WERI-Rb-1 (cell line): ENCODE measurements around the gene CCDC88B.

Experiments
- DNase-seq: peaks from one replicate; pipeline ENCODE4 v3.0.0-alpha.2; 2020
- H3K27ac ChIP-seq: fragments of 250-450 bp; sonication (Bioruptor Pico); 2 replicates; pipeline ENCODE4 v1.5.1; 2020; ENCODE audit warnings: mild to moderate bottlenecking, moderate library complexity
- H3K27me3 ChIP-seq: fragments of 250-450 bp; sonication (Bioruptor Pico); 2 replicates; pipeline ENCODE4 v1.5.1; 2021; ENCODE audit warnings: mild to moderate bottlenecking, low read depth, moderate library complexity; ENCODE audit not compliant: insufficient read depth, severe bottlenecking
- H3K36me3 ChIP-seq: fragments of 250-450 bp; sonication (Bioruptor Pico); 2 replicates; pipeline ENCODE4 v1.5.1; 2020; ENCODE audit warnings: mild to moderate bottlenecking, moderate library complexity
- H3K4me3 ChIP-seq: 2 replicates; pipeline ENCODE4 v1.5.1; 2011; ENCODE audit warnings: low read depth, mild to moderate bottlenecking, control low read depth, low read length
- H3K9me3 ChIP-seq: fragments of 250-450 bp; sonication (Bioruptor Pico); 2 replicates; pipeline ENCODE4 v1.5.1; 2021; ENCODE audit warnings: mild to moderate bottlenecking, moderate library complexity; ENCODE audit not compliant: severe bottlenecking
- TF ChIP-seq, protein P1 (sequence below): IDR thresholded peaks from 2 replicates; pipeline ENCODE4 v1.5.1; 2011; ENCODE audit warnings: low read depth, mild to moderate bottlenecking, control low read depth, inconsistent platforms, low read length

The CCDC88B gene

GRCh38 chr11:64334764-64335735 lies 5.0 kb upstream of the CCDC88B start:
- no peaks in the 10 kb centered on the region for H3K9me3 ChIP-seq
- TF ChIP-seq, protein P1, sequence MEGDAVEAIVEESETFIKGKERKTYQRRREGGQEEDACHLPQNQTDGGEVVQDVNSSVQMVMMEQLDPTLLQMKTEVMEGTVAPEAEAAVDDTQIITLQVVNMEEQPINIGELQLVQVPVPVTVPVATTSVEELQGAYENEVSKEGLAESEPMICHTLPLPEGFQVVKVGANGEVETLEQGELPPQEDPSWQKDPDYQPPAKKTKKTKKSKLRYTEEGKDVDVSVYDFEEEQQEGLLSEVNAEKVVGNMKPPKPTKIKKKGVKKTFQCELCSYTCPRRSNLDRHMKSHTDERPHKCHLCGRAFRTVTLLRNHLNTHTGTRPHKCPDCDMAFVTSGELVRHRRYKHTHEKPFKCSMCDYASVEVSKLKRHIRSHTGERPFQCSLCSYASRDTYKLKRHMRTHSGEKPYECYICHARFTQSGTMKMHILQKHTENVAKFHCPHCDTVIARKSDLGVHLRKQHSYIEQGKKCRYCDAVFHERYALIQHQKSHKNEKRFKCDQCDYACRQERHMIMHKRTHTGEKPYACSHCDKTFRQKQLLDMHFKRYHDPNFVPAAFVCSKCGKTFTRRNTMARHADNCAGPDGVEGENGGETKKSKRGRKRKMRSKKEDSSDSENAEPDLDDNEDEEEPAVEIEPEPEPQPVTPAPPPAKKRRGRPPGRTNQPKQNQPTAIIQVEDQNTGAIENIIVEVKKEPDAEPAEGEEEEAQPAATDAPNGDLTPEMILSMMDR: no peak
- no peak overlapping the region for H3K4me3 ChIP-seq
- H3K27me3 ChIP-seq: no peaks in the 10 kb centered on the region
- DNase-seq: peak; percentile 97
- H3K27ac ChIP-seq: peak overlapping the region; percentile 40
- no peaks in the 10 kb centered on the region for H3K36me3 ChIP-seq

DNA sequence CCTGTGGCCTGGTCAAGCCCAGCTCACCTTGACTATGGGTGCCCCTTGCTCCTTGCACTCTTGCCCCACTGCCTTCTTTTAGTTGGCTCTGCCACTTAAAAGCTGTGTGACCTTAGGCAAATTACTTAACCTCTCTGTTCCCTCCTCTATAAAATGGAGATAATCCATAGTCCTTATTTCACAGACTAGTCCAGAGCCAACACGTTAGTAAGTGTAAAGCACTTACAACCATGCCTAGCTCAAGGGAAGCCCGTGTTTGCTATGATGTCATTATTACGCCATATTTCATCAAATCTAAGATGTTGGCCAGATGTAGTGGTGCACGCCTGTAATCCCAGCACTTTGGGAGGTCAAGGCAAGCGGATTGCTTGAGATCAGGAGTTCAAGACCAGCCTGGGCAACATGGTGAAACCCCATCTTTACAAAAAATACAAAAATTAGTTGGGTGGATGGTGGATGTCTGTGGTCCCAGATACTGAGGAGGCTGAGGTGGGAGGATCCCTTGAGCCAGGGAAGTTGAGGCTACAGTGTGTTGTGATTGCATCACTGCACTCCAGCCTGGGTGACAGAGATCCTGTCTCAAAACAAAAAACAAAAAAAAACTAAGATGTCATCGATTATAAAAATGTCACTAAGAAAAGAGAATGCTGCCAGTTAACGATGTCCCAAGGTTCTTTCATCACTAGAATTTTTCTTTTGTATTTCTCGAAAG lies 2.3 kb upstream of the CCDC88B start:
- Histone ChIP-seq H3K4me3 (no peak overlapping the region), H3K27ac (no peak overlapping the region), H3K27me3 (no peaks in the 10 kb centered on the region), H3K36me3 (no peaks in the 10 kb centered on the region), H3K9me3 (no peaks in the 10 kb centered on the region)
- TF ChIP-seq, protein P1: no peak
- no peak for DNase-seq

DNA sequence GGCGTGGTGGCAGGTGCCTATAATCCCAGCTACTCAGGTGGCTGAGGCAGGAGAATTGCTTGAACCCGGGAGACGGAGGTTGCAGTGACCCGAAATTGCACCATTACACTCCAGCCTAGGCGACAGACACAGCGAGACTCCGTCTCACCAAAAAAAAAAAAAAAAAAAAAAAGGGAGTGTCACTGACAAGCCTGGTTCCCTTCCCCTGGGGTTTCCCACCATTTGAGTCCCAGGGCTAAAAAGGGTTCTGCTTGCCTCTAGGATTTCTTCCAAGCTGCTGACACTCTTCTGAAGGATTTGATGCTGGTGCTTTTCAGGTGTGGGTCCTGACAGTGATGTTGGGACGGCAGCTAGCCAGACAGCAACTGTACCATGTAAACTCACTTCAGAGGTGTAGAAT lies 1.3 kb upstream of the CCDC88B start:
- Histone ChIP-seq H3K36me3 (no peaks in the 10 kb centered on the region), H3K9me3 (no peaks in the 10 kb centered on the region), H3K27ac (no peak overlapping the region), H3K27me3 (no peaks in the 10 kb centered on the region), H3K4me3 (no peak overlapping the region)
- no peak for DNase-seq
- TF ChIP-seq, protein P1: no peak

DNA sequence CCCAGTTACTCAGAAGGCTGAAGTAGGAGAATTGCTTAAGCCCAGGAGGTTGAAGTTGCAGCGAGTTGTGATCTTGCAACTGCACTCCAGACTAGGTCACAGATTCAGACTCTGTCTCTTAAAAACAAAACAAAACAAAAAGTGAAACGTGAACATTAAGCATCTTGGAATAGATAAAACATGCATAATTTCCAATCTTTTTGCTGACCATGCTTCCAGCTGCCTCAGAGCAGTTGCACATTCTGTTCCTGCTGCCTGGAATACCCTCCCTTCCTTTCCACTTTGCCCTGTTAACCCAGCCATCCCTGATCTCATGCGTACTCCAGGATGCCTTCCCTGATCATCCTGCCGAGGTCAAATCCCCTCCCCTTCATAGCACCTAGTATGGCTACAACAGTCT lies 718 bp upstream of the CCDC88B start:
- H3K27ac ChIP-seq: no peak overlapping the region
- no peak overlapping the region for H3K4me3 ChIP-seq
- H3K36me3 ChIP-seq: no peaks in the 10 kb centered on the region
- DNase-seq: peak; percentile 5
- no peaks in the 10 kb centered on the region for H3K27me3 ChIP-seq
- TF ChIP-seq, protein P1: no peak
- no peaks in the 10 kb centered on the region for H3K9me3 ChIP-seq

GRCh38 chr11:64340671-64341335 lies 799 bp downstream of the CCDC88B start:
- no peaks in the 10 kb centered on the region for H3K27me3 ChIP-seq
- DNase-seq: peak; percentile 31
- H3K36me3 ChIP-seq: no peaks in the 10 kb centered on the region
- H3K4me3 ChIP-seq: no peak overlapping the region
- TF ChIP-seq, protein P1: peak; percentile 35; the same call in 1 of the 2 replicates
- H3K27ac ChIP-seq: peak overlapping the region; percentile 99
- H3K9me3 ChIP-seq: no peaks in the 10 kb centered on the region
